ENCODE data around the gene ST6GALNAC5.
A peak's percentile ranks its signal among the peaks of the same experiment; 100 is the strongest.

ST6GALNAC5 gene

DNA sequence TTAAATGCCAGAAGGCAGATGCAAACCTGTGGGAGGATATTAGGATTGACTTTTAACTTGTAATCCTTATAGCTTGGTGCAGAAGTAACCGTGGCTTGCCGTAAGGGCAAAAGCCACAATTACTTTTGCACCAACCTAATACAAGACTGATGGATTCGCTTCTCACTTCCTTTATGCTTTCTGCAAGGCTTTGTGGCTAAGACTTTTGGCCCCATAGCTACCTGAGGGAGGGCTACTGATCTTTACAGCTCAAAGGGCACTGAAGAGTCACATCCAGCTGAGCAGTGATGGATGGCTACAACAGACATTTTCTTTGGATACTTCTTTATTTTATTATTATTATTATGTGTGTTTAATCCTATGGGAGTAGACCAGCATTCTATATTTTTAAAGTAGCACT is 140.4 kb downstream of the ST6GALNAC5 start:
- Histone ChIP-seq H3K4me3 (ENCODE audit: low read depth, low read length) (no peak overlapping the region), H3K36me3 (peaks cover 11% of the 10 kb centered on the region), H3K27ac (no peak overlapping the region), H3K9me3 (ENCODE audit: severe bottlenecking) (no peaks in the 10 kb centered on the region), H3K27me3 (ENCODE audit: insufficient read depth, low read depth, severe bottlenecking) (no peaks in the 10 kb centered on the region)
- TF ChIP-seq, protein P1, sequence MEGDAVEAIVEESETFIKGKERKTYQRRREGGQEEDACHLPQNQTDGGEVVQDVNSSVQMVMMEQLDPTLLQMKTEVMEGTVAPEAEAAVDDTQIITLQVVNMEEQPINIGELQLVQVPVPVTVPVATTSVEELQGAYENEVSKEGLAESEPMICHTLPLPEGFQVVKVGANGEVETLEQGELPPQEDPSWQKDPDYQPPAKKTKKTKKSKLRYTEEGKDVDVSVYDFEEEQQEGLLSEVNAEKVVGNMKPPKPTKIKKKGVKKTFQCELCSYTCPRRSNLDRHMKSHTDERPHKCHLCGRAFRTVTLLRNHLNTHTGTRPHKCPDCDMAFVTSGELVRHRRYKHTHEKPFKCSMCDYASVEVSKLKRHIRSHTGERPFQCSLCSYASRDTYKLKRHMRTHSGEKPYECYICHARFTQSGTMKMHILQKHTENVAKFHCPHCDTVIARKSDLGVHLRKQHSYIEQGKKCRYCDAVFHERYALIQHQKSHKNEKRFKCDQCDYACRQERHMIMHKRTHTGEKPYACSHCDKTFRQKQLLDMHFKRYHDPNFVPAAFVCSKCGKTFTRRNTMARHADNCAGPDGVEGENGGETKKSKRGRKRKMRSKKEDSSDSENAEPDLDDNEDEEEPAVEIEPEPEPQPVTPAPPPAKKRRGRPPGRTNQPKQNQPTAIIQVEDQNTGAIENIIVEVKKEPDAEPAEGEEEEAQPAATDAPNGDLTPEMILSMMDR (IDR thresholded peaks at IDR 0.05; ENCODE audit: low read depth, low read length): no peak
- no peak for DNase-seq

DNA sequence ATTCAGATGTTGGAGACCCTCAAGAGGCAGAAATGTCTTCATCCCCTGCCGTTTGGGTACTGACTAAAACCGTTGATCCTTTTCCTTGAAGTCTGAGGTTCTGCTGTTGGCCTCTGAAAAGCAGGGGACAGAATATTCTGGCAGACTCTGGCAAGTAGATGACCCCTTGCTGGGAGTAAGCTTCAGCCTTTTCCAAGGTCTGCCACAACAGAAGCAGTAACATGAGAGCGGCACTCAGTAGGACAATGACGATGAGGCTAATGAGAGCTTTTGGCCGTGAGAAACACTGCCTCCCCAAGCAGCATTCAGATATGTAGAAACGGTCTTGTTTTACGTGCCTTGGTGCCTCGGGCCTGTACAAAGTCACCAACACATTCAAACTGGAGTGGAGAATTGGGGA is 143.7 kb downstream of the ST6GALNAC5 start:
- H3K9me3 ChIP-seq (ENCODE audit: severe bottlenecking): no peaks in the 10 kb centered on the region
- no peak for DNase-seq

DNA sequence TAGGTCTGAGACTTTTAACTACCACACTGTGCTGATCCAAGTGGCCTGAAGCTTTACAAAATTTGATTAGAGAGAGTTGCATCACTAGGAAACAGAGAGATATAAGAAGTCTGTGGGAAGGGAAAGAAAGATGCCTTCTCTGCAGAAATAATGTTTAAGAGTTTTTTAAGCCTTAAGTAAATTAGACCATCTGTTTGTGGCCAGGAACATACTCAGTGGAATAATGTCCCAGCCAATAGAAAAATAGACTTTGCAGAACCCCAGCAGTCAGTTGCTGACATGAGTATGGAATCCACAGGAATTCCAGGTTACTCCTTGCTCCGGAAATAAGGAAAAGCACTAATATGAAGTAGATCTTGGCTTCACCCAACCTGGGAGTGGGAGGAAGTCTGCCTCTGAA is 144.8 kb downstream of the ST6GALNAC5 start:
- Histone ChIP-seq H3K27ac (peak overlapping the region; percentile 22), H3K36me3 (peaks cover 11% of the 10 kb centered on the region), H3K9me3 (ENCODE audit: severe bottlenecking) (no peaks in the 10 kb centered on the region), H3K4me3 (ENCODE audit: low read depth, low read length) (no peak overlapping the region), H3K27me3 (ENCODE audit: insufficient read depth, low read depth, severe bottlenecking) (no peaks in the 10 kb centered on the region)
- DNase-seq: no peak
- TF ChIP-seq, protein P1 (IDR thresholded peaks at IDR 0.05; ENCODE audit: low read depth, low read length): no peak

More for the DNA sequence above, 143.7 kb downstream of the ST6GALNAC5 start:
- TF ChIP-seq, protein P1 (IDR thresholded peaks at IDR 0.05; ENCODE audit: low read depth, low read length): no peak
- Histone ChIP-seq H3K27ac (no peak overlapping the region), H3K36me3 (peaks cover 12% of the 10 kb centered on the region), H3K4me3 (ENCODE audit: low read depth, low read length) (no peak overlapping the region), H3K27me3 (ENCODE audit: insufficient read depth, low read depth, severe bottlenecking) (no peaks in the 10 kb centered on the region)

DNA sequence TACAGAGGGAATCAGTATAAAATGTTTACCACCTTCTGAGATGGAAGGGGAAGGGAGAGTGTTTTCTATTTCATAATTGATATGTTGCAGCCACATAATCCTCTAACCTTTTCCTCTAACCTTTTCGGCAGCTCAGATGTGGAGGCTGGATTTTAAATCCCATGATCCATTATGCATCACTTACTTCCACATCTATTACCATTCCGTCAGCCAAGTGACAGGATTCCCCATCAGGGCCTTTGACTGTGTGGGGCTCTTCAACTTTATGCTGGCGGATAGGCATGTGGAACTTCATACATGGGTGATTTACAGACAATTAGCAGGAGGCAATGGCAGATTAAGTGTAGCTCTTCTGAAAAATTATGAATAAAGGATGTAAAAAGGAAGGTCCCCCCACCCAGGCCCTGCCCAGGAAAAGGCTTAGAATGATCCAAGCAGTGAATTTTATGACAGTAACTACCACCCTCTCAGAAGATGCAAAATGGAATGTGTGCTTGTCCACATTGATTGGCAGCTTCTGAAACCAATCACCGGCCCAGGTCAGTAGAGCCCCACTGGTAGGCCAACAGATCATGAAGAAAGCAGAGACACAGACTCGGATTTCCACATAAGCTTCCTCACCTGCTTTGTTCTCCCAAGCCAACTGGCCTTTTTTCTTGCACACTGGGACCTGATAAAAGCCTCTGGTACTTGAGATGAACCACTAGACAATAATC is 147.0 kb downstream of the ST6GALNAC5 start:
- peak overlapping the region; percentile 71 for H3K27ac ChIP-seq
- peaks cover 6% of the 10 kb centered on the region for H3K36me3 ChIP-seq
- TF ChIP-seq, protein P1 (IDR thresholded peaks at IDR 0.05; ENCODE audit: low read depth, low read length): no peak
- DNase-seq: peak; percentile 77
- no peaks in the 10 kb centered on the region for H3K27me3 ChIP-seq (ENCODE audit: insufficient read depth, low read depth, severe bottlenecking)
- no peak overlapping the region for H3K4me3 ChIP-seq (ENCODE audit: low read depth, low read length)
- H3K9me3 ChIP-seq (ENCODE audit: severe bottlenecking): no peaks in the 10 kb centered on the region

DNA sequence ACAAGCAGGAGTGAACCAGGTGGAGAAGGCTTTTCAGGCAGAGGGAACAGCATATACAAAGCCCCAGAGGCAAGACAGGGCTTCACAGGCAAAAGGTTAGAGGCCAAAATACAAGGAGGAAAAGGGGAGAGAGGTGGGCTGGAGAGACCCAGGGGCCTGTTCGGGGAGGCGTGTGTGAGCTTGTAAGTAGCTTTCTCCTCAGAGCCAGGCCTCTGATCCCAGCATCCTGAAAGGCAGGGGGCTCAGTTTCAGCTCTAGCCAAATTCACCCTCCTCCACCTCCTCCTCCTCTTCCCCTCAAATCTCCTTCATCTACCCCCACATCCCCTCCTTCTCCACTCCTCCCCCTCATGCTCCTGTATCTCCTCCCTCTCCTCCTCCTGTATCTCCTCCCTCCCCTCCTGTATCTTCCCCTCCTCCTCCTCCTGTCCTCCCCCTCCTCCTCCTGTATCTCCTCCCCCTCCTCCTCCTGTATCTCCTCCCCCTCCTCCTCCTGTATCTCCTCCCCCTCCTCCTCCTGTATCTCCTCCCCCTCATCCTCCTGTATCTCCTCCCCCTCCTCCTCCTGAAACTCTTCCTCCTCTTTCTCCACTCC is 148.6 kb downstream of the ST6GALNAC5 start:
- DNase-seq: peak; percentile 40
- TF ChIP-seq, protein P1 (IDR thresholded peaks at IDR 0.05; ENCODE audit: low read depth, low read length): no peak
- peak overlapping the region; percentile 78 for H3K27ac ChIP-seq
- H3K27me3 ChIP-seq (ENCODE audit: insufficient read depth, low read depth, severe bottlenecking): no peaks in the 10 kb centered on the region
- H3K4me3 ChIP-seq (ENCODE audit: low read depth, low read length): no peak overlapping the region
- peaks cover 17% of the 10 kb centered on the region for H3K36me3 ChIP-seq
- H3K9me3 ChIP-seq (ENCODE audit: severe bottlenecking): no peaks in the 10 kb centered on the region
